Heart left ventricle (tissue), 13 donors: ENCODE measurements around the gene MYO1E.

Experiments used
- CTCF ChIP-seq, 12 donors: fragments of 200-600 bp; sonication (generic) in 4 of 12; IDR thresholded peaks; one replicate each; pipeline versions ENCODE4 v1.5.0 to v1.8.0; 2018 to 2022; ENCODE audit warnings: antibody characterized with exemption in 12 of 12, mild to moderate bottlenecking in 5 of 12
- POLR2A ChIP-seq, 2 donors: fragments of 450-650 bp; IDR thresholded peaks; one replicate each; pipeline ENCODE4 v1.6.1; 2017; ENCODE audit warnings: antibody characterized with exemption in 2 of 2, mild to moderate bottlenecking in 2 of 2, moderate library complexity in 2 of 2
- donor health status: ischemic (EF 13 %, LVEDD 7.1; RV severe dilation, severe dysfunction).
- donor health status: DM: no; HTN: yes; CAD: no.
- donor health status: DM: no; HTN: no; CAD: no.
- donor health status: ischemic (EF 25% LVEDD 6.9; RV normal size, moderate dysfunction).
- donor health status: ischemic (EF 25% LVEDD 5.7; RV mildly dilated, moderate dysfunction).
- donor health status: ischemic (EF 35%, LVEDD 5.7; RV mildly dilated, moderate dysfunction).
- donor health status: nonischemic (EF 11% LVEDD 7.7; RV severe dilation, severe dysfunction).
- donor health status: DM: yes; HTN: yes; CAD: no.
- donor health status: PGD.
- donor health status: ischemic (EF 29% LVEDD 5.4; RV normal size, mild dysfunction).
- donor health status: nonischemic (EF 23%, LVEDD 6.1; RV moderate dilation, normal function).

DNA sequence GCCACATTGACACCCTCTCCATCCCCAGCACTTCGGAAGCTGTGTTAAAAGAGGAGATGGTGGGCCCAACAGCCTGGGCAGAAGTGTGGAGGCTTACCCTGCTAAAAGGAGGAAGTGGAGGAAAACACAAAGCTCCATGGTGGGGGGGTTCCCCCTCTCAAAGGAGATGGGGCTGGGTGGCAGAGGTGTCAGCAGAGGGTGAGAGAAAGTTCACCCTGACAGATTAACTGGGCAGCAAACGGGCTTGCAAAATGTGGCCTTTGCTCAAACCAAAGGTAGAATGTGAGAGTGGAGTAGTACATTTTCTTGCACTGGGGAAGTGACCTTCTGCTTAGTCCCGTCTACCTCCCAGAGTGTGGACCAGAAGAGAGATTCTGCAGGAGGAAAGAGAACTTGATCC, 44.7 kb downstream of the MYO1E start:
- TF ChIP-seq CTCF (IDR thresholded peaks at IDR 0.05) (no peak), POLR2A (IDR thresholded peaks at IDR 0.05) (no peak)
